Stomach (tissue), 9 donors: ENCODE measurements around the gene SECISBP2. TPM values are rescaled to one million over a fixed set of nuclear protein-coding genes. Genes with fewer than 3 reads are reported as not detected.

Experiments
- DNase-seq, 2 donors: peaks; one replicate each; pipeline versions ENCODE4 v3.0.0 to v3.0.0-alpha.2; 2013 to 2019
- H3K27ac ChIP-seq, 5 donors: fragments of 200-600 bp in 4 of 5; sonication (generic) in 4 of 5; one replicate each; pipeline ENCODE4 v1.5.1; 2013 to 2019; ENCODE audit warnings: mild to moderate bottlenecking in 1 of 5, moderate library complexity in 1 of 5
- H3K27me3 ChIP-seq, 3 donors: fragments of 200-600 bp; sonication (generic); one replicate each; pipeline ENCODE4 v1.5.1; 2017 to 2019; ENCODE audit warnings: mixed run types in 1 of 3
- H3K36me3 ChIP-seq, 4 donors: fragments of 200-600 bp; sonication (generic); 1 replicate in 3 of 4; 2 replicates in 1 of 4; pipeline ENCODE4 v1.5.1; 2016 to 2019
- H3K4me1 ChIP-seq, 4 donors: fragments of 200-600 bp; sonication (generic); one replicate each; pipeline ENCODE4 v1.5.1; 2016 to 2019
- H3K4me3 ChIP-seq, 4 donors: fragments of 200-600 bp; sonication (generic) in 3 of 4; one replicate each; pipeline ENCODE4 v1.5.1; 2016 to 2019; ENCODE audit warnings: mild to moderate bottlenecking in 1 of 4
- H3K9me3 ChIP-seq, 4 donors: fragments of 200-600 bp; sonication (generic); one replicate each; pipeline ENCODE4 v1.5.1; 2016 to 2019
- CTCF ChIP-seq, 7 experiments: fragments of 450-650 bp in 4 of 7; fragments of 200-600 bp in 3 of 7; sonication (generic) in 3 of 7; IDR thresholded peaks; one replicate each; pipeline ENCODE4 v1.5.1; 2016 to 2019; ENCODE audit warnings: antibody characterized with exemption in 7 of 7, control low read depth in 2 of 7, mild to moderate bottlenecking in 1 of 7
- EP300 ChIP-seq: sonication (generic); formaldehyde crosslinking; IDR thresholded peaks from one replicate; pipeline ENCODE4 v1.6.1; 2017; ENCODE audit warnings: antibody characterized with exemption
- POLR2A ChIP-seq, 4 donors: fragments of 450-650 bp; IDR thresholded peaks; one replicate each; pipeline ENCODE4 v1.6.1; 2016; ENCODE audit warnings: antibody characterized with exemption in 4 of 4, control low read depth in 2 of 4, mild to moderate bottlenecking in 1 of 4, moderate library complexity in 1 of 4
- POLR2AphosphoS5 ChIP-seq, 3 donors: sonication (generic); formaldehyde crosslinking; IDR thresholded peaks; one replicate each; pipeline ENCODE4 v1.6.1; 2016; ENCODE audit warnings: antibody characterized with exemption in 3 of 3
- WGBS, 5 donors: extraction: QIAGEN DNeasy Blood & Tissue Kit in 3 of 5; methylation state at CpG; one replicate each; pipeline versions ENCODE4 v1.1.5 to v1.1.7; 2013 to 2018; 5-methylcytosine and 5-hydroxymethylcytosine counted together
- intact Hi-C: fragments of 100-400 bp; cut with DNase I; formaldehyde crosslinking; loops from one replicate; pipeline ENCODE4 v1.15.1; 2023; ENCODE audit warnings: low total_unique reads
- polyA plus RNA-seq, 3 donors: library from polyadenylated mRNA; stranded (reverse); fragments of 200-250 nt; gene quantifications; one replicate each; pipeline ENCODE4 v1.2.3, GENCODE V29; 2013
- total RNA-seq, 5 donors: library from RNA; depleted of rRNA; stranded (reverse); fragments of >200 nt; gene quantifications; one replicate each; pipeline versions ENCODE4 v1.1.0 to v1.2.3, GENCODE V29; 2014 to 2016
- donor health status: healthy with polysubstance abuse.
- donor health status: Bipolar disorder and iron deficiency.
- donor health status: healthy.

SECISBP2 gene
- total and polyA plus RNA-seq, 8 donors, result 18.1 to 136 (median 70.3) TPM

GRCh38 chr9:89309166-89309565 is 9.1 kb upstream of the SECISBP2 start:
- Histone ChIP-seq H3K36me3 (no peaks in the 10 kb centered on the region), H3K27ac (peak overlapping the region in 4 of 5 donors; percentile 98 to 100 (median 99)), H3K9me3 (no peaks in the 10 kb centered on the region), H3K27me3 (no peaks in the 10 kb centered on the region), H3K4me3 (no peak overlapping the region), H3K4me1 (peaks cover 22 to 39% (median 30%) of the 10 kb centered on the region in 4 donors)
- TF ChIP-seq EP300 (no peak), POLR2AphosphoS5 (IDR thresholded peaks at IDR 0.05) (no peak), POLR2A (IDR thresholded peaks at IDR 0.05) (no peak), CTCF (IDR thresholded peaks at IDR 0.05) (no peak)
- intact Hi-C loops, result no loop called here
- no peak for DNase-seq
- 80 to 89% (median 85%) methylated on average over 6 of the region's 6 CpGs for WGBS, 5 donors

- Histone ChIP-seq H3K4me3 (peak overlapping the region; percentile 70 to 95 (median 88)), H3K27ac (peak overlapping the region; percentile 98 to 100 (median 99)), H3K4me1 (peaks cover 22 to 39% (median 30%) of the 10 kb centered on the region in 4 donors), H3K36me3 (no peaks in the 10 kb centered on the region), H3K9me3 (no peaks in the 10 kb centered on the region), H3K27me3 (no peaks in the 10 kb centered on the region)
- 10 to 16% (median 10%) methylated on average over 21 to 23 of the region's 23 CpGs for WGBS, 5 donors
- intact Hi-C loops, result no loop called here
- no peak for TF ChIP-seq EP300
- peak in 1 of 3 donors; percentile 40 for TF ChIP-seq POLR2AphosphoS5 (IDR thresholded peaks at IDR 0.05)
- TF ChIP-seq CTCF (IDR thresholded peaks at IDR 0.05), result no peak
- peak in 1 of 2 donors; percentile 81 for DNase-seq
Observed at GRCh38 chr9:89309608-89310474, 8.5 kb upstream of the SECISBP2 start.

- TF ChIP-seq EP300, result no peak
- peak in 2 of 4 donors; percentile 92 to 97 for TF ChIP-seq POLR2A (IDR thresholded peaks at IDR 0.05)
- peak; percentile 99 to 100 (median 99) for TF ChIP-seq POLR2AphosphoS5 (IDR thresholded peaks at IDR 0.05)
- TF ChIP-seq CTCF (IDR thresholded peaks at IDR 0.05), result peak in 1 of 7 experiments; percentile 22
- peaks cover 0 to 2% (median 0%) of the 10 kb centered on the region in 4 donors for H3K36me3 ChIP-seq
Observed at GRCh38 chr9:89310475-89311345, 7.6 kb upstream of the SECISBP2 start, which contains the start of gene CKS2. Gene CKS2, plus strand, starts transcription at chr9:89311195. Its CDS starts 98 bp downstream, at chr9:89311293.

More at GRCh38 chr9:89310475-89311345, 7.6 kb upstream of the SECISBP2 start, which contains the start of gene CKS2:
- peak within 1 kb of the TSS; percentile 98 to 100 (median 99) for H3K27ac ChIP-seq
- H3K9me3 ChIP-seq, result no peaks in the 10 kb centered on the region
- 0% methylated on average over 40 to 86 of the region's 86 CpGs for WGBS, 5 donors
- intact Hi-C loops, result no loop called here
- DNase-seq, result peak; percentile 100
- H3K4me3 ChIP-seq, result peak within 1 kb of the TSS; percentile 81 to 95 (median 88)
- H3K4me1 ChIP-seq, result peaks cover 22 to 39% (median 30%) of the 10 kb centered on the region in 4 donors
- no peaks in the 10 kb centered on the region for H3K27me3 ChIP-seq
